WTC11 (cell line): ENCODE data around the gene SCAMP3. TPM values are rescaled to one million over a fixed set of nuclear protein-coding genes. Genes with fewer than 3 reads are reported as not detected.
A peak's percentile ranks its signal among the peaks of the same experiment; 100 is the strongest.

Experiments used
- ATAC-seq: fragments of 200-7000 bp; cut with Tn5 transposase; 2 replicates; pipeline ENCODE4 v1.10.0; 2021; ENCODE audit warnings: mild to moderate bottlenecking, moderate library complexity
- CTCF ChIA-PET: fragments of 300-600 bp; sonication (Branson Sonifier 250); formaldehyde crosslinking; loops from one replicate; lab custom pipeline; 2021; ENCODE audit warnings: antibody characterized with exemption; lab: Charles Lee
- POLR2A ChIA-PET: fragments of 350-600 bp; sonication (Branson Sonifier 250); formaldehyde crosslinking; loops from one replicate; lab custom pipeline; 2021; ENCODE audit warnings: antibody characterized with exemption; lab: Charles Lee
- DNase-seq: peaks from one replicate; pipeline ENCODE4 v3.0.0; 2021; ENCODE audit warnings: low spot score
- H3K27ac Mint-ChIP-seq: 2 replicates; pipeline ENCODE4 v1.8.0; 2021; ENCODE audit warnings: mixed read lengths
- H3K27me3 Mint-ChIP-seq: 2 replicates; pipeline ENCODE4 v1.8.0; 2021; ENCODE audit warnings: low read depth, mild to moderate bottlenecking, moderate library complexity, mixed read lengths
- H3K36me3 Mint-ChIP-seq: 2 replicates; pipeline ENCODE4 v1.8.0; 2021; ENCODE audit warnings: mixed read lengths
- H3K4me1 Mint-ChIP-seq: 2 replicates; pipeline ENCODE4 v1.8.0; 2022; ENCODE audit warnings: mixed read lengths
- H3K4me3 Mint-ChIP-seq: 2 replicates; pipeline ENCODE4 v1.8.0; 2021; ENCODE audit warnings: mild to moderate bottlenecking, moderate library complexity, mixed read lengths
- H3K9me3 Mint-ChIP-seq: 2 replicates; pipeline ENCODE4 v1.8.0; 2021; ENCODE audit warnings: mixed read lengths
- AFF4 ChIP-seq: sonication (generic); formaldehyde crosslinking; IDR thresholded peaks from 2 replicates; pipeline ENCODE4 v1.8.1; 2023; ENCODE audit warnings: mild to moderate bottlenecking, missing genetic modification reagents, borderline replicate concordance
- FOXP4 ChIP-seq: sonication (generic); formaldehyde crosslinking; IDR thresholded peaks from 2 replicates; pipeline ENCODE4 v1.8.0; 2022; ENCODE audit warnings: mild to moderate bottlenecking, missing genetic modification reagents
- GRHL2 ChIP-seq: fragments of 250-450 bp; sonication (Bioruptor Pico); IDR thresholded peaks from 2 replicates; pipeline ENCODE4 v1.8.0; 2022; ENCODE audit warnings: mild to moderate bottlenecking, moderate library complexity; ENCODE audit not compliant: insufficient replicate concordance, severe bottlenecking
- MYBL2 ChIP-seq: sonication (generic); formaldehyde crosslinking; IDR thresholded peaks from 2 replicates; pipeline ENCODE4 v1.8.1; 2023; ENCODE audit warnings: mild to moderate bottlenecking, moderate library complexity, missing genetic modification reagents
- NR1H2 ChIP-seq: sonication (generic); formaldehyde crosslinking; IDR thresholded peaks from 2 replicates; pipeline ENCODE4 v1.9.0; 2021; ENCODE audit warnings: mild to moderate bottlenecking, moderate library complexity, missing genetic modification reagents
- NR2C2 ChIP-seq: sonication (generic); formaldehyde crosslinking; IDR thresholded peaks from 2 replicates; pipeline ENCODE4 v1.8.0; 2022; ENCODE audit warnings: mild to moderate bottlenecking, missing genetic modification reagents
- RELA ChIP-seq: sonication (generic); formaldehyde crosslinking; IDR thresholded peaks from 2 replicates; pipeline ENCODE4 v1.8.1; 2022; ENCODE audit warnings: missing genetic modification reagents, mild to moderate bottlenecking, borderline replicate concordance
- RORB ChIP-seq: fragments of 250-450 bp; sonication (Bioruptor Pico); IDR thresholded peaks from 2 replicates; pipeline ENCODE4 v1.9.0; 2021; ENCODE audit warnings: mild to moderate bottlenecking
- SMAD4 ChIP-seq: sonication (generic); formaldehyde crosslinking; IDR thresholded peaks from 2 replicates; pipeline ENCODE4 v1.8.0; 2022; ENCODE audit warnings: mild to moderate bottlenecking, missing genetic modification reagents
- STAT6 ChIP-seq: sonication (generic); formaldehyde crosslinking; conservative IDR thresholded peaks from 2 replicates; pipeline ENCODE4 v1.8.1; 2023; ENCODE audit warnings: mild to moderate bottlenecking, low read depth, missing genetic modification reagents, moderate library complexity
- TP53 ChIP-seq: sonication (generic); formaldehyde crosslinking; IDR thresholded peaks from 2 replicates; pipeline ENCODE4 v1.8.1; 2023; ENCODE audit warnings: mild to moderate bottlenecking, missing genetic modification reagents
- USF1 ChIP-seq: sonication (generic); formaldehyde crosslinking; IDR thresholded peaks from 2 replicates; pipeline ENCODE4 v1.8.0; 2022; ENCODE audit warnings: mild to moderate bottlenecking, missing genetic modification reagents
- USF2 ChIP-seq: sonication (generic); formaldehyde crosslinking; IDR thresholded peaks from 2 replicates; pipeline ENCODE4 v1.8.1; 2023; ENCODE audit warnings: mild to moderate bottlenecking, missing genetic modification reagents, moderate library complexity
- ZNF232 ChIP-seq: sonication (generic); formaldehyde crosslinking; IDR thresholded peaks from 2 replicates; pipeline ENCODE4 v1.8.0; 2022; ENCODE audit warnings: mild to moderate bottlenecking, missing genetic modification reagents
- ZNF671 ChIP-seq: fragments of 250-450 bp; sonication (Bioruptor Pico); IDR thresholded peaks from 2 replicates; pipeline ENCODE4 v1.8.0; 2021; ENCODE audit warnings: mild to moderate bottlenecking
- total RNA-seq: library from RNA; stranded (reverse); gene quantifications from 3 replicates; pipeline ENCODE4 v1.2.3, GENCODE V29; 2021
- TF ChIP-seq, protein P1 (sequence below): sonication (generic); formaldehyde crosslinking; IDR thresholded peaks from 2 replicates; pipeline ENCODE4 v1.8.0; 2022; ENCODE audit warnings: mild to moderate bottlenecking, missing genetic modification reagents
- TF ChIP-seq, protein P2 (sequence below): fragments of 250-450 bp; sonication (Bioruptor Pico); IDR thresholded peaks from 2 replicates; pipeline ENCODE4 v1.8.0; 2021; ENCODE audit warnings: mild to moderate bottlenecking
- TF ChIP-seq, protein P3 (sequence below): sonication (generic); formaldehyde crosslinking; IDR thresholded peaks from 2 replicates; pipeline ENCODE4 v1.8.0; 2023; ENCODE audit warnings: mild to moderate bottlenecking, missing genetic modification reagents
- TF ChIP-seq, protein P4 (sequence below): sonication (generic); formaldehyde crosslinking; IDR thresholded peaks from 2 replicates; pipeline ENCODE4 v1.8.1; 2023; ENCODE audit warnings: mild to moderate bottlenecking, moderate library complexity, missing genetic modification reagents

SCAMP3 gene
- total RNA-seq, 1 experiment from 2014 or later = 58.8 TPM

DNA sequence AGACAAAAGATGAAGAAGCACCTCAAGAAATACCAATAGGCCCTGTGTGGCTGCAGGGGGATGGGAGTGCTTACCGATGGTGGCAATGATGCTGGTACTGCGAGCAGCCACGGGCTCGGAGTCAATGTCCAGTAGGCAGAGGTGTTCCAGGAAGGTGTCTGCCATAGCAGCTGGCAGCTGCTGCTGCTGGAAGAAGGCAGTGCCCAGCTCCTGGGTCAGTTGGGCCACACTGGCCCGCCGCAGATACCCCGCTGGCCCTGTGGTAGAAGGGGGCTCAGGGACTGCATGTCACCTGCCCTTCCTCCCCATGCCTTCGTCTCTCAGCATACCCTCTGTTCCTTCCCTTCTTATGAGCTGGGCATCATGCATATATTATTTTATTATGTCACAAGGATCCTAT, 37.9 kb upstream of the SCAMP3 start (continued):
- no peak for TF ChIP-seq AFF4
- TF ChIP-seq, protein P1, sequence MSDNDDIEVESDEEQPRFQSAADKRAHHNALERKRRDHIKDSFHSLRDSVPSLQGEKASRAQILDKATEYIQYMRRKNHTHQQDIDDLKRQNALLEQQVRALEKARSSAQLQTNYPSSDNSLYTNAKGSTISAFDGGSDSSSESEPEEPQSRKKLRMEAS (CRISPR knock-in tag) = no peak
- no peak for TF ChIP-seq MYBL2 (CRISPR knock-in tag)
- TF ChIP-seq NR1H2 (CRISPR knock-in tag) = no peak
- no peak for TF ChIP-seq RELA (CRISPR knock-in tag)
- no peak for TF ChIP-seq RORB
- TF ChIP-seq ZNF232 (CRISPR knock-in tag) = no peak
- TF ChIP-seq, protein P2, sequence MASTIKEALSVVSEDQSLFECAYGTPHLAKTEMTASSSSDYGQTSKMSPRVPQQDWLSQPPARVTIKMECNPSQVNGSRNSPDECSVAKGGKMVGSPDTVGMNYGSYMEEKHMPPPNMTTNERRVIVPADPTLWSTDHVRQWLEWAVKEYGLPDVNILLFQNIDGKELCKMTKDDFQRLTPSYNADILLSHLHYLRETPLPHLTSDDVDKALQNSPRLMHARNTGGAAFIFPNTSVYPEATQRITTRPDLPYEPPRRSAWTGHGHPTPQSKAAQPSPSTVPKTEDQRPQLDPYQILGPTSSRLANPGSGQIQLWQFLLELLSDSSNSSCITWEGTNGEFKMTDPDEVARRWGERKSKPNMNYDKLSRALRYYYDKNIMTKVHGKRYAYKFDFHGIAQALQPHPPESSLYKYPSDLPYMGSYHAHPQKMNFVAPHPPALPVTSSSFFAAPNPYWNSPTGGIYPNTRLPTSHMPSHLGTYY (CRISPR knock-in tag) = no peak
- TF ChIP-seq FOXP4 (CRISPR knock-in tag) = no peak

- ATAC-seq (no peak), DNase-seq (no peak)
- H3K27ac Mint-ChIP-seq = peak overlapping the region; percentile 38
- ChIA-PET CTCF (interaction anchor here (0.6 to 1.4 kb wide), 3 partner anchors 20 to 296 kb away, joined by 3 to 10 read pairs (median 6); partner anchors contain the start of gene HCN3), POLR2A (no interaction called here)
- H3K4me3 Mint-ChIP-seq = peak overlapping the region; percentile 78; the same call in 1 of the 2 replicates
- no peaks in the 10 kb centered on the region for H3K9me3 Mint-ChIP-seq
- no peaks in the 10 kb centered on the region for H3K36me3 Mint-ChIP-seq
- H3K27me3 Mint-ChIP-seq = peaks cover 47% of the 10 kb centered on the region
- H3K4me1 Mint-ChIP-seq = peaks cover 35% of the 10 kb centered on the region
- TF ChIP-seq ZNF671 (CRISPR knock-in tag) (no peak), MYBL2 (CRISPR knock-in tag) (no peak), STAT6 (CRISPR knock-in tag) (no peak), NR2C2 (CRISPR knock-in tag) (no peak), USF1 (CRISPR knock-in tag) (no peak), USF2 (CRISPR knock-in tag) (no peak), TP53 (no peak), ZNF232 (CRISPR knock-in tag) (no peak), GRHL2 (CRISPR knock-in tag) (no peak), SMAD4 (CRISPR knock-in tag) (no peak)
- TF ChIP-seq, protein P3, sequence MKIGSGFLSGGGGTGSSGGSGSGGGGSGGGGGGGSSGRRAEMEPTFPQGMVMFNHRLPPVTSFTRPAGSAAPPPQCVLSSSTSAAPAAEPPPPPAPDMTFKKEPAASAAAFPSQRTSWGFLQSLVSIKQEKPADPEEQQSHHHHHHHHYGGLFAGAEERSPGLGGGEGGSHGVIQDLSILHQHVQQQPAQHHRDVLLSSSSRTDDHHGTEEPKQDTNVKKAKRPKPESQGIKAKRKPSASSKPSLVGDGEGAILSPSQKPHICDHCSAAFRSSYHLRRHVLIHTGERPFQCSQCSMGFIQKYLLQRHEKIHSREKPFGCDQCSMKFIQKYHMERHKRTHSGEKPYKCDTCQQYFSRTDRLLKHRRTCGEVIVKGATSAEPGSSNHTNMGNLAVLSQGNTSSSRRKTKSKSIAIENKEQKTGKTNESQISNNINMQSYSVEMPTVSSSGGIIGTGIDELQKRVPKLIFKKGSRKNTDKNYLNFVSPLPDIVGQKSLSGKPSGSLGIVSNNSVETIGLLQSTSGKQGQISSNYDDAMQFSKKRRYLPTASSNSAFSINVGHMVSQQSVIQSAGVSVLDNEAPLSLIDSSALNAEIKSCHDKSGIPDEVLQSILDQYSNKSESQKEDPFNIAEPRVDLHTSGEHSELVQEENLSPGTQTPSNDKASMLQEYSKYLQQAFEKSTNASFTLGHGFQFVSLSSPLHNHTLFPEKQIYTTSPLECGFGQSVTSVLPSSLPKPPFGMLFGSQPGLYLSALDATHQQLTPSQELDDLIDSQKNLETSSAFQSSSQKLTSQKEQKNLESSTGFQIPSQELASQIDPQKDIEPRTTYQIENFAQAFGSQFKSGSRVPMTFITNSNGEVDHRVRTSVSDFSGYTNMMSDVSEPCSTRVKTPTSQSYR (CRISPR knock-in tag) = no peak
- TF ChIP-seq, protein P4, sequence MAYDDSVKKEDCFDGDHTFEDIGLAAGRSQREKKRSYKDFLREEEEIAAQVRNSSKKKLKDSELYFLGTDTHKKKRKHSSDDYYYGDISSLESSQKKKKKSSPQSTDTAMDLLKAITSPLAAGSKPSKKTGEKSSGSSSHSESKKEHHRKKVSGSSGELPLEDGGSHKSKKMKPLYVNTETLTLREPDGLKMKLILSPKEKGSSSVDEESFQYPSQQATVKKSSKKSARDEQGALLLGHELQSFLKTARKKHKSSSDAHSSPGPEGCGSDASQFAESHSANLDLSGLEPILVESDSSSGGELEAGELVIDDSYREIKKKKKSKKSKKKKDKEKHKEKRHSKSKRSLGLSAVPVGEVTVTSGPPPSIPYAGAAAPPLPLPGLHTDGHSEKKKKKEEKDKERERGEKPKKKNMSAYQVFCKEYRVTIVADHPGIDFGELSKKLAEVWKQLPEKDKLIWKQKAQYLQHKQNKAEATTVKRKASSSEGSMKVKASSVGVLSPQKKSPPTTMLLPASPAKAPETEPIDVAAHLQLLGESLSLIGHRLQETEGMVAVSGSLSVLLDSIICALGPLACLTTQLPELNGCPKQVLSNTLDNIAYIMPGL = no peak
These were observed 35.2 kb upstream of the SCAMP3 start for GRCh38 chr1:155297384-155297783.
